HepG2 (cell line): Measurements from ENCODE around the gene ZFAND2B. TPM values are rescaled to one million over a fixed set of nuclear protein-coding genes. Genes with fewer than 3 reads are reported as not detected.
A peak's percentile ranks its signal among the peaks of the same experiment; 100 is the strongest.

ENCODE experiments used
- AKNA ChIP-seq: sonication (generic); formaldehyde crosslinking; IDR thresholded peaks from 2 replicates; pipeline ENCODE4 v1.4.0; 2020; ENCODE audit warnings: missing genetic modification reagents, borderline replicate concordance
- CAMTA2 ChIP-seq: sonication (generic); formaldehyde crosslinking; IDR thresholded peaks from 2 replicates; pipeline ENCODE4 v1.4.0; 2020; ENCODE audit warnings: mild to moderate bottlenecking, missing genetic modification reagents, borderline replicate concordance
- E2F2 ChIP-seq: sonication (generic); formaldehyde crosslinking; IDR thresholded peaks from 2 replicates; pipeline ENCODE4 v1.4.0; 2020; ENCODE audit warnings: missing genetic modification reagents, borderline replicate concordance
- GATA4 ChIP-seq: sonication (generic); IDR thresholded peaks from 2 replicates; pipeline ENCODE4 v1.6.1; 2016; ENCODE audit warnings: antibody characterized with exemption, low read depth, borderline replicate concordance
- HMGXB4 ChIP-seq, 2 experiments: sonication (generic) in 1 of 2; formaldehyde crosslinking in 1 of 2; IDR thresholded peaks; 2 replicates each; pipeline versions ENCODE4 v1.4.0 to v1.6.1; 2018 to 2020; ENCODE audit warnings: missing genetic modification reagents in 2 of 2, borderline replicate concordance in 1 of 2, low read depth in 1 of 2, mild to moderate bottlenecking in 1 of 2, missing biosample characterization in 1 of 2
- LRRFIP1 ChIP-seq: sonication (generic); formaldehyde crosslinking; conservative IDR thresholded peaks from 2 replicates; pipeline ENCODE4 v1.4.0; 2020; ENCODE audit warnings: missing genetic modification reagents
- ZBTB39 ChIP-seq: sonication (generic); formaldehyde crosslinking; IDR thresholded peaks from 2 replicates; pipeline ENCODE4 v1.5.0; 2020; ENCODE audit warnings: missing genetic modification reagents
- ZNF770 ChIP-seq: sonication (generic); formaldehyde crosslinking; IDR thresholded peaks from 2 replicates; pipeline ENCODE4 v1.5.0; 2020; ENCODE audit warnings: mild to moderate bottlenecking, missing genetic modification reagents
- polyA plus RNA-seq, 8 experiments: library from polyadenylated mRNA; depleted of rRNA in 3 of 8; stranded (reverse) in 7 of 8; unstranded in 1 of 8; fragments of >200 nt; fragmentation: Illumina TruSeq in 4 of 8; extraction: Trizol in 4 of 8; gene quantifications; 2 replicates each; pipeline versions ENCODE4 v1.2.1 to v1.2.3, GENCODE V29; 2011 to 2016; ENCODE audit warnings: low read depth in 4 of 8, missing spikeins in 1 of 8, mixed read lengths in 1 of 8; ENCODE audit not compliant: insufficient read depth in 1 of 8
- total RNA-seq, 5 experiments: library from RNA; depleted of rRNA; stranded (reverse); fragments of >200 nt; fragmentation: Illumina TruSeq; extraction: Trizol; gene quantifications; 2 replicates each; pipeline ENCODE4 v1.2.3, GENCODE V29; 2016; ENCODE audit warnings: low read depth in 1 of 5

Gene ZFAND2B
- total and polyA plus RNA-seq, 2 of the 13 experiments (the other 11 are each of a cell fraction or from before 2014, with no cell fraction given): 53.3 to 115 TPM

GRCh38 chr2:219176818-219177551, 29.6 kb upstream of the ZFAND2B start, which contains the start of gene CNPPD1 (continued):
- TF ChIP-seq ZNF770 (peak; percentile 80), LRRFIP1 (CRISPR knock-in tag) (no peak), AKNA (CRISPR knock-in tag) (0 out of 2 replicates have a peak, but pooled peaks have one; percentile 31), GATA4 (peak; percentile 80; the same call in 1 of the 2 replicates), E2F2 (CRISPR knock-in tag) (peak; percentile 95; the same call in 1 of the 2 replicates), CAMTA2 (peak; percentile 44; the same call in 1 of the 2 replicates), HMGXB4 (CRISPR knock-in tag; IDR thresholded peaks at IDR 0.05; ENCODE audit: borderline replicate concordance in 1 of 2, low read depth in 1 of 2) (peak; percentile 89 to 95; a peak in 3 of 4 replicates), ZBTB39 (CRISPR knock-in tag) (peak; percentile 94; the same call in 1 of the 2 replicates)
